Esophagus muscularis mucosa (tissue), 4 donors: ENCODE results near the gene DLK1. TPM values are rescaled to one million over a fixed set of nuclear protein-coding genes. Genes with fewer than 3 reads are reported as not detected.

ENCODE experiments used
- DNase-seq: peaks from one replicate; pipeline ENCODE4 v3.0.0-alpha.2; 2017; ENCODE audit errors: extremely low spot score
- H3K27ac ChIP-seq, 4 donors: fragments of 200-600 bp; sonication (generic); replicated peaks in 1 of 4; 1 replicate in 3 of 4; 2 replicates in 1 of 4; pipeline ENCODE4 v1.5.1; 2016 to 2019; ENCODE audit warnings: mild to moderate bottlenecking in 1 of 4
- H3K27me3 ChIP-seq, 4 donors: fragments of 200-600 bp; sonication (generic); one replicate each; pipeline versions ENCODE4 v1.5.1 to v1.6.0; 2016 to 2019
- H3K36me3 ChIP-seq, 4 donors: fragments of 200-600 bp; sonication (generic); one replicate each; pipeline ENCODE4 v1.5.1; 2016 to 2019
- H3K4me1 ChIP-seq, 4 donors: fragments of 200-600 bp; sonication (generic); one replicate each; pipeline ENCODE4 v1.5.1; 2016 to 2019
- H3K4me3 ChIP-seq, 4 donors: fragments of 200-600 bp; sonication (generic); 1 replicate in 2 of 4; 2 replicates in 2 of 4; pipeline ENCODE4 v1.5.1; 2016 to 2019; ENCODE audit warnings: mild to moderate bottlenecking in 4 of 4, moderate library complexity in 1 of 4
- H3K9me3 ChIP-seq, 4 donors: fragments of 200-600 bp; sonication (generic); 1 replicate in 3 of 4; 2 replicates in 1 of 4; pipeline ENCODE4 v1.5.1; 2016 to 2019
- EP300 ChIP-seq: sonication (generic); formaldehyde crosslinking; IDR thresholded peaks from one replicate; pipeline ENCODE4 v1.6.1; 2017; ENCODE audit warnings: antibody characterized with exemption
- POLR2A ChIP-seq: fragments of 450-650 bp; IDR thresholded peaks from one replicate; pipeline ENCODE4 v1.6.1; 2017; ENCODE audit warnings: antibody characterized with exemption, moderate library complexity, mild to moderate bottlenecking, low read depth
- POLR2AphosphoS5 ChIP-seq, 2 donors: sonication (generic); formaldehyde crosslinking; IDR thresholded peaks; one replicate each; pipeline ENCODE4 v1.6.1; 2017; ENCODE audit warnings: antibody characterized with exemption in 2 of 2
- WGBS: methylation state at CpG from one replicate; pipeline ENCODE4 v1.1.5; 2018; 5-methylcytosine and 5-hydroxymethylcytosine counted together
- intact Hi-C: fragments of 100-400 bp; cut with DNase I; formaldehyde crosslinking; loops from one replicate; pipeline ENCODE4 v1.15.1; 2023
- total RNA-seq, 4 donors: library from RNA; depleted of rRNA; stranded (reverse); fragments of >200 nt; gene quantifications; one replicate each; pipeline versions ENCODE4 v1.1.0 to v1.2.1, GENCODE V29; 2016
- TF ChIP-seq, protein P1 (sequence below), 3 experiments: fragments of 200-600 bp in 2 of 3; fragments of 450-650 bp in 1 of 3; sonication (generic) in 2 of 3; IDR thresholded peaks; one replicate each; pipeline ENCODE4 v1.5.1; 2017 to 2019; ENCODE audit warnings: antibody characterized with exemption in 3 of 3, mild to moderate bottlenecking in 2 of 3, moderate library complexity in 1 of 3

The DLK1 gene
- total RNA-seq, 4 donors from 2014 or later, result 0.33 TPM; not detected in 3

DNA sequence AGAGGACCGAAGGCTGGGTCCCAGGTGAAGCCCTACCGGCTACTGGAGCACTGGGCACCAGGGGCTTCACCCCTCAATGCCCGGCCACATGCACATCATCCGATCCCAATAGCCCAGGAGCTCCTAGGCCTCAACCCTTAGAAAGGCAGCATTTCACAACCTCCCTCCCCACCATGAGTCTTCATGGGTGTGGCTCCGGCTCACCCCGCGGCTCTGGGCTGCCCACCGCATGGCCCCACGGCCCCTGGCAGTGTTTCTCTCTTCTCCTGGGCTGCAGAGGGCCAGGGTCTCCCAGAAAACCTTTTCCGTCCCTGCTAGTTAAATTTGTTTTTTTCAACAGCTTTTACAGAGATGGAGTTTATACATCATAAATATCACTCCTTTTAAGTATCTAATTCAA lies 28.6 kb upstream of the DLK1 start:
- no peak overlapping the region for H3K27ac ChIP-seq
- H3K9me3 ChIP-seq, result no peaks in the 10 kb centered on the region
- H3K27me3 ChIP-seq, result peaks cover 0 to 41% (median 0%) of the 10 kb centered on the region in 4 donors
- H3K4me1 ChIP-seq, result no peaks in the 10 kb centered on the region
- intact Hi-C loops, result no loop called here
- no peak overlapping the region for H3K4me3 ChIP-seq
- TF ChIP-seq POLR2A (no peak), EP300 (no peak), POLR2AphosphoS5 (IDR thresholded peaks at IDR 0.05) (no peak)
- TF ChIP-seq, protein P1, sequence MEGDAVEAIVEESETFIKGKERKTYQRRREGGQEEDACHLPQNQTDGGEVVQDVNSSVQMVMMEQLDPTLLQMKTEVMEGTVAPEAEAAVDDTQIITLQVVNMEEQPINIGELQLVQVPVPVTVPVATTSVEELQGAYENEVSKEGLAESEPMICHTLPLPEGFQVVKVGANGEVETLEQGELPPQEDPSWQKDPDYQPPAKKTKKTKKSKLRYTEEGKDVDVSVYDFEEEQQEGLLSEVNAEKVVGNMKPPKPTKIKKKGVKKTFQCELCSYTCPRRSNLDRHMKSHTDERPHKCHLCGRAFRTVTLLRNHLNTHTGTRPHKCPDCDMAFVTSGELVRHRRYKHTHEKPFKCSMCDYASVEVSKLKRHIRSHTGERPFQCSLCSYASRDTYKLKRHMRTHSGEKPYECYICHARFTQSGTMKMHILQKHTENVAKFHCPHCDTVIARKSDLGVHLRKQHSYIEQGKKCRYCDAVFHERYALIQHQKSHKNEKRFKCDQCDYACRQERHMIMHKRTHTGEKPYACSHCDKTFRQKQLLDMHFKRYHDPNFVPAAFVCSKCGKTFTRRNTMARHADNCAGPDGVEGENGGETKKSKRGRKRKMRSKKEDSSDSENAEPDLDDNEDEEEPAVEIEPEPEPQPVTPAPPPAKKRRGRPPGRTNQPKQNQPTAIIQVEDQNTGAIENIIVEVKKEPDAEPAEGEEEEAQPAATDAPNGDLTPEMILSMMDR (IDR thresholded peaks at IDR 0.05), result no peak
- 90% methylated on average over 10 of the region's 10 CpGs for WGBS
- no peaks in the 10 kb centered on the region for H3K36me3 ChIP-seq
- DNase-seq, result no peak

DNA sequence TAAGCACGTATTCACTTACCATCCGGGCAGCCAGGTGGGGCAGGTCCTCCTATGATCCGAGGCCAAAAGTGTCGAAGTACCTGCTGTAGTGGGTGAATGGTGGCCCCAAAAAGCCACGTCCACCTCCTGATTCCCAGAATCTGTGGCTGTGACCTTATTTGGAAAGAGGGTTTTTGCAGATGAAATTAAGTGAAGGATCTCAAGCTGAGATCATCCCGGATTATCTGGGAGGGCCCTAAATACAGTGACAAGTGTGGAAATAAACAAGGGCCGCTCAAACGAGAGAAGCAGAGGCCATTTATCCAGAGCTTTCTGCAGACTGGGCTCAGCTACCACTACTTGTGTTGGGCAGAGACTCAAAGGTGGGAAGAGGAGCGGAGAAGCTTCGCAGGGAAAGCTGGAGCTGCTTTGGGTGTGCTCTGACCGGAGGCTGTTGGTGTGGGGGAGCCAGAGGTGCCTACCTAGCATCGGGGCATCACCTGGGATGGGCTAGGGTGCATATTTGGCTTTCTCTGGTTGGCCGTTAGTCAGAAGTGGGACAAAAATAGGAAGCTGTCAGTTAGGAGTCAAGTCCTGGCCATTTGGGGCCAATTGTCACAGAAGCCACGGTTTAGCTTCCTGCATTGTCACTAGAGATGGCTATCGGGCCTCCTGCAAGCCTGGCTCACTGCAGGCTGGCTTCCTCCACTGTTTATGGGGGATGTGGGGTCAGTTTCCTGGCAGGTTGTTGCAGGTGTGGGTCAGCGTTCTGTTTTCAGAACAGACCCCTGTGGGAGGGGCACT lies 27.8 kb upstream of the DLK1 start:
- intact Hi-C loops, result no loop called here
- 90% methylated on average over 12 of the region's 16 CpGs for WGBS
- Histone ChIP-seq H3K4me3 (no peak overlapping the region), H3K9me3 (no peaks in the 10 kb centered on the region), H3K27ac (no peak overlapping the region), H3K36me3 (no peaks in the 10 kb centered on the region), H3K4me1 (no peaks in the 10 kb centered on the region), H3K27me3 (peaks cover 0 to 35% (median 0%) of the 10 kb centered on the region in 4 donors)
- TF ChIP-seq EP300 (no peak), POLR2A (no peak), POLR2AphosphoS5 (IDR thresholded peaks at IDR 0.05) (no peak)
- TF ChIP-seq, protein P1 (IDR thresholded peaks at IDR 0.05), result no peak
- DNase-seq, result no peak

DNA sequence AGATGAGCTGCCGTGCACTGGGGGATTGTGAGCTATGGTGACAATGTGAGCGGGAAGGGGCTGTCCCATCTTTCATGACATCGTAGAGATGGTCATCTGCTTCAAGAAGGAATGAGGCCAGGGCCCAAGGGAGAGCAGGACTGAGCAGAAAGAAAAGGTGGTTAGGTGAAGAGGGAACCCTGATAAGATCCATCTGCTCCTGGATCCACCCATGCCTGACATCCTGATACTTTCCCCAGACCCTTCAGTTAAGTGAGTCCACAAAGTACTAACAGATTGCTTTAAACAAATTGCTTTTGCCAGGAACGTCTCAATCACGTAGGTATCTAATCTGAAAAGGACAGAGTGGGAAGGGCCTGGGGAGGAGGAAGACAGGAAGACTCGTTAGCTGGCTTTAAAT lies 25.4 kb upstream of the DLK1 start:
- Histone ChIP-seq H3K4me3 (no peak overlapping the region), H3K9me3 (no peaks in the 10 kb centered on the region), H3K36me3 (no peaks in the 10 kb centered on the region), H3K27ac (no peak overlapping the region), H3K27me3 (peaks cover 0 to 37% (median 0%) of the 10 kb centered on the region in 4 donors), H3K4me1 (no peaks in the 10 kb centered on the region)
- TF ChIP-seq EP300 (no peak), POLR2AphosphoS5 (IDR thresholded peaks at IDR 0.05) (no peak), POLR2A (no peak)
- TF ChIP-seq, protein P1 (IDR thresholded peaks at IDR 0.05), result no peak
- intact Hi-C loops, result no loop called here
- DNase-seq, result no peak
- 83% methylated on average over 6 of the region's 6 CpGs for WGBS

DNA sequence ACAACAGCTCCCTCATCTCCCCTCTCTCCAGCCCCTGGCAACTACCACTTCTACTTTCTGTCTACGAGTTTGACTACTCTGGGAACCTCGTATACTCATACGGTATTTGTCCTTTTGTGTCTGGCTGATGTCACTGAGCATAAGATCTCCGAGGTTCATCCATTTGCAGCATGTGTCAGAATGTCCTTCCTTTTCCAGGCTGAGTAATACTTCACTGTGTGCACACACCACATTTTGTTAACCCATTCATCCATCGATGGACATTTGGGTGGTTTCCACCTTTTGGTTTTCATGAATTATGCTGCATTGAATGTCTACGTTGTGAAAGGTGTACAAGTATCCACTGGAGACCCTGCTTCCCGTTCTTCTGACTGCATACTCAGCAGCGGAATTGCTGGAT lies 24.1 kb upstream of the DLK1 start:
- H3K4me1 ChIP-seq, result no peaks in the 10 kb centered on the region
- TF ChIP-seq POLR2AphosphoS5 (IDR thresholded peaks at IDR 0.05) (no peak), POLR2A (no peak), EP300 (no peak)
- TF ChIP-seq, protein P1 (IDR thresholded peaks at IDR 0.05), result no peak
- H3K4me3 ChIP-seq, result no peak overlapping the region
- no peak for DNase-seq
- H3K36me3 ChIP-seq, result no peaks in the 10 kb centered on the region
- H3K27ac ChIP-seq, result no peak overlapping the region
- H3K9me3 ChIP-seq, result no peaks in the 10 kb centered on the region
- intact Hi-C loops, result no loop called here
- WGBS, result 85% methylated on average over 8 of the region's 8 CpGs
- peaks cover 0 to 31% (median 0%) of the 10 kb centered on the region in 4 donors for H3K27me3 ChIP-seq
